Stimulated activated CD4-positive, alpha-beta T cell treated with anti-CD3 and anti-CD28 coated beads, Interleukin-12 subunit alpha, Interleukin-12 subunit beta, amount 100 ng/mL, for 24 hours (primary cell): ENCODE results near the gene MICAL2.

Source experiments
- DNase-seq, 2 experiments: peaks; one replicate each; pipeline ENCODE4 v3.0.0-alpha.2; 2020; ENCODE audit warnings: low read depth in 2 of 2

MICAL2 gene

GRCh38 chr11:12110201-12110713 lies at the start of gene MICAL2:
Gene MICAL2, plus strand, starts transcription at chr11:12110590. Its CDS starts 51,566 bp downstream, at chr11:12162156.
- peak; percentile 69 to 79 for DNase-seq

GRCh38 chr11:12061851-12062560 lies 48.4 kb upstream of the MICAL2 start:
- DNase-seq = no peak

- no peak for DNase-seq
Measured at GRCh38 chr11:12063251-12063650, 47.1 kb upstream of the MICAL2 start.

- DNase-seq = no peak
Measured at GRCh38 chr11:12064136-12064953, 46.0 kb upstream of the MICAL2 start.

GRCh38 chr11:12064954-12065280 lies 45.5 kb upstream of the MICAL2 start:
- no peak for DNase-seq

GRCh38 chr11:12066056-12066798 lies 44.2 kb upstream of the MICAL2 start:
- DNase-seq = no peak

GRCh38 chr11:12066799-12067508 lies 43.4 kb upstream of the MICAL2 start:
- no peak for DNase-seq

- DNase-seq = no peak
Measured at GRCh38 chr11:12067796-12068357, 42.5 kb upstream of the MICAL2 start.

GRCh38 chr11:12069066-12069676 lies 41.2 kb upstream of the MICAL2 start:
- DNase-seq = no peak

GRCh38 chr11:12070446-12071267 lies 39.7 kb upstream of the MICAL2 start:
- DNase-seq = no peak

- no peak for DNase-seq
Measured at GRCh38 chr11:12071574-12071973, 38.8 kb upstream of the MICAL2 start.

GRCh38 chr11:12073436-12073835 lies 37.0 kb upstream of the MICAL2 start:
- DNase-seq = no peak

GRCh38 chr11:12073886-12074285 lies 36.5 kb upstream of the MICAL2 start:
- no peak for DNase-seq

GRCh38 chr11:12074529-12075195 lies 35.7 kb upstream of the MICAL2 start:
- no peak for DNase-seq

- DNase-seq = no peak
Measured at GRCh38 chr11:12075291-12075690, 35.1 kb upstream of the MICAL2 start.

- no peak for DNase-seq
Measured at GRCh38 chr11:12075822-12076821, 34.3 kb upstream of the MICAL2 start.

GRCh38 chr11:12076840-12077534 lies 33.4 kb upstream of the MICAL2 start:
- DNase-seq = no peak
